ENCODE results near the gene UTRN.

Gene UTRN

DNA sequence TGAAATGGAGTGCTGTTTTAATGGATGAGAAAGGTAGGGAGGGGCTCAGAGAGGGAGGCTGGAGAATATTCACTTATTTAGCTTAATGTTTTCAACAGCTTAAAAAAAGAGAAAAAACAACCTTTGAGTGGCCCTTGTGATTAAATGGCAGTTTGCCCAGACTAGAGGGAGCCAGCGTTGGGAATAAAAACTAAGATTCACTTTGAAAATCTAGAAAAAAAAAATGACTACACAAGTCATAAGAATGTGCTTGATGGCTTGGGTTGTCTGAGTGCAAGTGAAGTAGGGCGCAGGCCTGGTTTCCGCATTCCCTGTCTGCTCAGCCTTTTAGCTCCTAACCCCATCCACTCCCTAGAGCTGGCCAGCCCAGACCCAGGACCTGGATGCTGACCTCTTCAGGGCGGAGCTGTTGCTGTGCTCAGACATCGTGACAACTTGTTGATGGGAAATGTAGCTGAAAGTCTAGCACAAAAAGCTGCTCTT is 28.9 kb downstream of the UTRN start:
- DNase-seq (ENCODE audit: low read depth, low spot score) = no peak

DNA sequence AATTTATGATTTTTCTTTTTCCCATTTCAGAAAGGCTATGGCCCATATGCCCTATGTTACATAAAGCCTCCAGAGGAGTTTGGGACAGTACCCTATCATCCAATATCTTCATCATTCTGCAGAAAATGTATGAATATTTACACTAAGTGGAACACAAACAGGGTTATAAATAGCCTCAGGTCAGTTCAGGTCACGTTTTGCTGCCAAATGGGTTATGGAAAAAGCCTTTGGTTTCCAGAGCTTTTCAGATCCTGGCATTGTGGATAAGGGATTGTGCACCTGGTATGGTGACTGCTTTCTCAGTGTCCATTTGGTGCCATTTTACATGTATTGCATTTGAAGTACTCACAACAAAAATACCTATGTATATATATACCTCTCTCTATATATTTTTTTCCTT is 29.4 kb downstream of the UTRN start:
- no peak for DNase-seq (ENCODE audit: low read depth, low spot score)

DNA sequence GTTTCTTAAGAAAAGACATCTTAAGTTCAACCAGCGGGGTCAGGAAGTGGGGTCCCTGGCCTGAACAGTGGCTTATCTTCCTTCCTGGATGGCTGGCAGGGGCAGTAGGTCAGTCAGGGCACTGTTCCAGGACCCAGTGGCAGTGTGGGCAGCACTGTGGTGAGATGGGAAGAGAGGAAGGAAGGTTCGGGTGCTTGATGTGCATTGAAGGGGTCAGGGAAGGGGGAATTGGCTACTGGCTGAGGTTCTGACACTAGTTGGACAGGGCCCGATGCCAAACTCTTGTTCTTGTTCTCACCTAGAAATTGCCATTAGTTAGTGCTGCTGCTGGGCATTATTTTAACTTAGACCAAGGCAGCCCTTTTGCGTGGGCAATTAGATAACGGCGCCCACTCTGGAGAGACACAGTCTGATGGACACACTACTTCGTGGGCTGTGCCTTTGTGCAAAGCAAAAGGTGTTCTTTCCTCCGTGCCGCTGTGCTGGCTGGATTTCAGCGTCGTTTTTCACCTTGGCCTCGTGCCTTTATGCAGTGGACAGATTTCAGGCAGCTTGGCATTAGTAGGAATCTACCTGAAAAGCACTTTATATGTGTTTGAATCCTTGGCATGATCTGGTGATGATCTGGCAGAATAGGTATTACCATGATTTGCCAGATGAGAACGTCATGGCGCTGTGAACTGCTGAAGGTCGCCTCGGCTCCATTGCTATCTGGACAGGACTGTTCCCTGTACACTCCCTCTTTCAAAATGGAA is 30.3 kb downstream of the UTRN start:
- no peak for DNase-seq (ENCODE audit: low read depth, low spot score)

DNA sequence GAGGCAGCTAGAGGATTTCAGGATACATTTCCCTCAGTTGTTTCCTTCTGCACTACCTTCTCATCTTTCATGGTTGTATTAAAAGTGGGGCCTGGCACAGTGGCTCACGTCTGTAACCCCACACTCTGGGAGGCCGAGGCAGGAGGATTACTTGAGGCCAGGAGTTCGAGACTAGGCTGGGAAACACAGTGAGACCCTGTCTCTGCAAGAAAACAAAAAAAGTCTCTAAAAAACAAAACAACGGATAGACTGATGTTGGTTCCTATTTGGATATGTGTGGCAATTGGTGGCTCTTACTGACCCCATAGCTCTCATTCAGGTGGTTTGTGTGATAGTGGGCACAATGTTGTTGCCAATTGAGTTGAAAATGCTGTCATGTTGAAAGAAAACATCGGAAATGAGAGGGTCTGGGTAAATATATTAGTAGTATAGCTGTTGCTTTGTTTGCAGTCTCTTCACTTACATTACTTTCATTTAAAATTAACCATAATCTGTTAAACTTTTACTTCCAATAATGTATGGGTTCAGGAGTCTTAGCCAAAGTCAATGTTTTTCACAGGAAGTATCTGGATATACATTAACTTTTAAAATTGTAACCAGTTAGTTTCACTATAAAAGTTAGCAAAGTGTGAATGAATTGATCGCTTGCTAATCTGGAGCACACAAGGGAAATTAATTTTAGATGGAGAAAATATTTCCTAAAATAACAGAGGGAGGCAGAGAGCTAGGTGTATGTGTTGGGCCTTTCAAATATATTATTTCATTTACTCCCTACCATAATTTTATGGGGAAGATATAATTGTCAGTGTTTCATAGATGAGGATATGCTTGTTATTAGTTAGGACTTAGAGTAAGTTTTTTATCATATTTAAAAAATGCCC is 31.1 kb downstream of the UTRN start:
- no peak for DNase-seq (ENCODE audit: low read depth, low spot score)

DNA sequence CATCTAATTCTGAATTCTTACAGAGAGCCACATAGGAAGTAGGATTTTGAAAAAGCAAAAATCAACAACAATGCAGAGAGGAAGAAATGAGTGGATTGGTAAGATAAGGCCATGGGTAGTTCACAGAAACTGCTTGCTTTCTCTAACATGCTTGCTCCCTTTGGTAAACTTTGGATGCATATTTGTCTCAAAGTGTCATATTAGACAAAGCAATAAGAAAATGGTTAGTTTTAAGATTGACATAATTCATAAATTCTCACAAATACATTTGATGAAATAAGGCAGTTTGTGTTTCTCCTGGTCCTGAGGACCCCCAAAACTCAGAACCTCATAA is 31.7 kb downstream of the UTRN start:
- DNase-seq (ENCODE audit: low read depth, low spot score) = no peak

DNA sequence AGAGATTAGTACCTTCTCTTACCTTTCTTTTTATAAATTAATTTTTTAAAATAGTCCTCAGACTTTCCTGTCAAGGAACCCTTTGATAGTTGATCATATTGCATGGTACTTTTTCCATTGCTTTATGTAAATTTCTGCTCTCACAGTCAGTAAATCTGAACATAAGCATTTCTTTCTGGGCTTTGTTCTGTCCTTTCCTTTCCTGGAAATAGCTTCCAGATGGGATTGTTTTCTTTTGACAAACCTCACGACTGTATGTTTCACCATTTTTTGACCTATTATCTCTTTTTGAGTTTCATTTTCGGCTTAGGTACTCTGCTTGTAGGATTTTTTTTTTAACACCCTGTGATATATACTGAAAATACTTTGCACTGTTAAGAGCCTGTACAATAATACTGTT is 32.6 kb downstream of the UTRN start:
- DNase-seq (ENCODE audit: low read depth, low spot score) = no peak

DNA sequence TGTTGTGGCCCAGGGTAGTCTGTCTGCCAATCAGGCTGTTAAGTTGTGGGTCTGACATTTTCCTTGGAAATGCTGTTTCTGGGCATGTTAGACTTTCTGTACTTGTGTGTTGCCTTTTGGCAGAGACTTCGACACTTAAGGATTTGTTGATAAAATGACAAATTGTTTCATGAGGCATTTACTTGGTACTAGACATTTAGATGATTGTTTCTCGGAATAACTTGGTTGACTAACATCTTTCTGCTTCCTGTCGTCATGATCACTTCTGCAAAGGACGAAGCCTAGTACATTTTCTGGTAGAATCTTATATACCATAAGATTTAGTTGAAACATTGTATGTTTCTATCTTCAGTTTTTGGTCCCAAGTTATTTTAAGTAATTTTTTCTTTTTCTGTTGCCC is 34.1 kb downstream of the UTRN start:
- DNase-seq (ENCODE audit: low read depth, low spot score) = no peak

GRCh38 chr6:144320741-144321140 is 35.6 kb downstream of the UTRN start:
- DNase-seq (ENCODE audit: low read depth, low spot score) = no peak

DNA sequence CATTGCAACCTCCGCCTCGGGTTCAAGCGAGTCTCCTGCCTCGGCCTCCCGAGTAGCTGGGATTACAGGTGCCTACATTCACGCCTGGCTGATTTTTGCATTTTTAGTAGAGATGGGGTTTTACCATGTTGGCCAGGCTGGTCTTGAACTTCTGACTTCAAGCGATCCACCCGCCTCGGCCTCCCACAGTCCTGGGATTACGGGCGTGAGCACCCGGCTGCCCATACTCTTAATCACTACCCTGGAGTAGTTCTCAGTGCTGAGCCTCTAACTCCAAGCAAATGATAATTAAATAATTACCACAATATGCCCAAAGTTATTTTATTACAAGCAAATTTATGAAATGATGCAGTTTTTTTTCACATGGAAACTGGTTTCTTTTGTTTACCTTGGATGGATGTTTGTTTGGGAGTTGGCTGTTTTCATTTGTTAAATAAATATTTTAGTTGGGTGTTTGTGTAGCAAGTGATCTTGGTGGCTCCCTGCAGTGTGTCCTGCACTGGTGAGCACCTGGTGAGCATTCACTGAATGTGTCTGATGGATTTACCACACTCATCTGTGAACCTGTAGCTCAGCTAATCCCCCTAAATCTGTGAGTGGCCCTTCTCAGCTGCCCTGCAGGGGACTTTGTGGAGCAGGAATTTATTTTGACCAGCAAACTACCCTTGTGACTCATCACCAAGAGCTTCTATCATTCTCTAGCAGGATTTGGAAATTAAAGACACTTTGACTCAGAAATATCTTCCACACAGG is 36.9 kb downstream of the UTRN start:
- no peak for DNase-seq (ENCODE audit: low read depth, low spot score)

DNA sequence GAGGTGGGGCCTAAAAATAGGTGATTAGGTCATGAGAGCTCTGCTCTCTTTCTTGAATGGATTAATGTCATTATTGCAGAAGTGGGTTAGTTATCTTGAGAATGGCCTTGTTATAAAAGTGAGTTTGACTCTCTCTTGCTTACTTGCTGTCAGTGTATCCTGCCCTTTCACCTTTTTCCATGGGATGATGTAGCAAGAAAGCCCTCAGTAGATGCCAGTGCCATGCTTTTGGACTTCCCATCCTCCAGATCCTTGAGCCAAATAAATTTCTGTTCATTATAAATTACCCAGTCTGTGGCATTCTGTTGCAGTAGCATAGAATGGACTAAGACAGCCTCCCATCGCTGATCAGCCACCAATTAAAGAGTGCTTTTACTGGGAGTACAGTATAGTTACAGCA is 40.1 kb downstream of the UTRN start:
- DNase-seq (ENCODE audit: low read depth, low spot score) = no peak

DNA sequence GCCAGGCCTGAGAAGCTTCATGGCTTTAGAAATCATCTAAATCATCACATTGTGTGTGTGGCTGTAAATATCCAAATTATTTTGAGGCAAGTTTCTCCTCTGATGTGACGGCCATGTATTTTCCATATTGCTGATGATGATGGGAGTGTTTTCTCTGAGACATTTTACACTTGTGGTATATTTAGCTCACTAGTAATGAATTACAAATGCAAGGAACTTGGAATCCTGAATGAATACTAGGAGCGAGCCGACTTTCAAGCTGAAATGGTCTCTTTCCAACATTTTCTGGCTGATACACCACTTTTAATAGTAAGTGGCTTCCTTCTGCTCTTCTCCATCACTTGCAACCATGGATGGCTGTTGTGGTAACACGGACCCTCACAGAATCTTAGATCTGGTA is 41.3 kb downstream of the UTRN start:
- no peak for DNase-seq (ENCODE audit: low read depth, low spot score)

DNA sequence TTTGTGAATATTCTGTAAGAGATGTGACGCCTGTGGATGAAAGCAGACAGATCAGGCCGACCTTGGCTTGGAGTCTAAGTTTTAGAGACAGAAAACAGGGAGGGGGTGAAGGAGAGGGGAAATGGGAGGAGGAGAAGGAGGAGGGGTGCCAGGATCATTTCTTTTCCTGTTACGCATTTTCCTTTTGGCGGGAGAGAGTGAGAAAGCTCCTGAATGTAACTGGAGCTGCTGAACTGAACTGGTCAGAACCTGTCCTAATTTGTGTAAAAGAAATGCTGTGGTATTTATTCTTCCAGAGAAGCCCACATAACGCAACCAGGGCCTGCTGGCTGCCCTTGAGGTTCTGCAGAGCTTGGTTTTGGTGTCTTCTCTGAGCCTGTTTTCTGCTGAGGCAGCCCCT is 41.9 kb downstream of the UTRN start:
- DNase-seq (ENCODE audit: low read depth, low spot score) = peak; percentile 39

DNA sequence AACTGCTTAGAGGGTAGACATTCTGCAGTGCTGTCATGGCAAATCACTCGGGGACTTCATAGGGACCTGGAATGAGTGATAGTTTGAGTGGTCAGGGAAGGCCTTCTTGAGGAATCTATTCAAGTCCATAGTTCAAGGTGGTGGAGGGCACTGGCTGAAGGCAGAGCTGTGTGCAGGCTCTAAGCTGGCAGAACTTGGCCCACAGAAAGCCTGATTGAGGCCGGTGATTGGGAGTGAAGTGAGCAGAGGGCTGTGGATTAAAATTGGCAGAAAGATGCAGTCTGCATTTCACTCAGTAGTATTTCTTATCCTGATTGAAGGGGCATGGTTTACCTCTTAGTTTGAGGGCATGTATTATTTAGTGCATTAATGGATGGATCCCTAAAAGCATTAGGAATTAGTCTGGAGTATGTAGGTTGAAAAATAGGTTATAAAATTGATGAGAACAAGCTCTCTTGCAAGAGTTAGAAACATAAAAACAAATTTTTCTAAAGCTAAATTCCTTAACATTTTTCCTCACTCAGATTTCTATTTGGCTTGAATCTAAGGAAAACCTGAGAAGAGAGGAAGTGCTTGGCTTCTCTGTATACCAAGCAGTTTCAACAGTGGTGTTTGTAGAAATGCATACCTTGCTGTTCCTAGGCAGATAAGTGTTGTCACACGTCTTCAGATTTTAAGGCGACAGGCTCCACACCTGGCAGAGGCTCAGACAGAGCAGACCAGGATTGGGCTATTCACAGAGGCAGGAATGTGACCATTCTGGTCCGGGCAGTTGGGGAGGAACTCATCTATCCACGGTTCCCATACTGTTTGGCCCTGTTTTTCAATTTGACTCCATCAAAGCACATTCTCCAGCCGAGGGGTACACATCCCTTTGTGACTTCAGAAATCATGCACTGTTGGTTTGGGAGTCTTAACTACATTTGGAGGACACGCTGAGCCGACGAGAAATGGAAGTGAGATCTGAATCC is 45.2 kb downstream of the UTRN start:
- peak; percentile 89 for DNase-seq (ENCODE audit: low read depth, low spot score)

DNA sequence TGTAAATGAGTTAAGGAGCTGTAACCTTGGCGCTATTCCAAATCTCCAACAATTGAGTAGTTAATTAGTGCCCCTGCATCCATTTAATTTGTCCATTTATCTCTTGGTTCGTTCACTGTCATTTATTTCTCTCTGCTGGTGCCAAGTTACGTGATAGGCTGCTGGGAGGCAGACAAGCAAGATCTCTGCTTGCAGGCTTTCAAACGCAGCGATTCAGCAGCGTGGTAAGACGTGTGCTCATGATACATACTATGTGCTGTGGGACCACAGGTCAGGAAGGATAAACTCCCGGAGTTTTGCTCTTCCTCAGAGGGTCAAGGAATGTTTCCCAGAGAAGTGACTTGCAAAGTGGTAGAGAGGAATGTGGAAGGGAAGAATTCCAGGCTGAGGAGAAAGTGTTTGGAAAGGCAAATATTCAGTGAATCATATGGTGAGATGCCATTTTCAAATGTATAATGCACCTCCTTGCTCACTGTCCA is 46.4 kb downstream of the UTRN start:
- DNase-seq (ENCODE audit: low read depth, low spot score) = peak; percentile 31

DNA sequence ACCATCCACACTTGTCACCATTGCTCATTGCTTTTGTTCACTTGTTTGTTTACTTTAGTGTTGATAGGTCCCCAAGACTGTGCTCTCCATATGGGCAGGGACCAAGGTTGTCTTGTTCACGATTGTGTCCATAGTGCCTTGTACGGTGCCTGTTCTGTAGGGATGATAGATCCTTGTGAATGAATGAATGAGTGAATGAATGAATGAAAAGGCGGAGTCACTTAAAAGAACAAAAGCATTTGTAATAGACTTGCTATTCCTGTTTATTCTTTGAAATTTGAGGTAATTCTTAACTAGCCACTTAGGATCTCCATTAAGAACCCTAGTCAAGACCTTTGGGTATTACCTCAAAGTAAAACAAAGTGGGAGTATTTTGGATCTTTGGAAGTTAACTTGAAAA is 47.0 kb downstream of the UTRN start:
- no peak for DNase-seq (ENCODE audit: low read depth, low spot score)

GRCh38 chr6:144334150-144334708 is 49.1 kb downstream of the UTRN start:
- DNase-seq (ENCODE audit: low read depth, low spot score) = no peak

Measured in ELF-1 (cell line).